ENCODE results near the gene WDR59.

The WDR59 gene

DNA sequence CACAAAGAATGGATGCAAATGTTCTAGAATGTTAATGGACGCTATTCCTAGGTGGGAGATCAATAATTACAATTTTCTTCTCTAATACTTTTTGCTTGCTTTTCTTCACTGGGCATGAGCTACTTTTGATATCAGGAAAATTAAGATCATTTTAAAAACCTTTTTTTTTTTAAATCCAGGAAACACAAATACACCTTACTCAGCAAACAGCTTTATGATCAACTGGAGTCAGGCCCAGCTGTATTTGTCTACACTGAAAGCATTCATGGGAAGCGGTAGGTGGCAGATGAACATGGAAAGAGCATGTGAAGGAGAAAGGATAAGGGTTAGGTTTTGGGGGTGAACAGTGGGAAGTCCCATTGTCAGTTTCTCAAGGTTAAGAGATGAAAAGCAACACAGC lies 97.8 kb downstream of the WDR59 start:
- H3K4me3 ChIP-seq (ENCODE audit: low read depth, low read length) = no peak overlapping the region
- DNase-seq (ENCODE audit: low read depth, low spot score) = no peak
- in situ Hi-C loops (cut with HindIII; ENCODE audit: low sequenced_read_pairs) = no loop called here
- TF ChIP-seq, protein P1, sequence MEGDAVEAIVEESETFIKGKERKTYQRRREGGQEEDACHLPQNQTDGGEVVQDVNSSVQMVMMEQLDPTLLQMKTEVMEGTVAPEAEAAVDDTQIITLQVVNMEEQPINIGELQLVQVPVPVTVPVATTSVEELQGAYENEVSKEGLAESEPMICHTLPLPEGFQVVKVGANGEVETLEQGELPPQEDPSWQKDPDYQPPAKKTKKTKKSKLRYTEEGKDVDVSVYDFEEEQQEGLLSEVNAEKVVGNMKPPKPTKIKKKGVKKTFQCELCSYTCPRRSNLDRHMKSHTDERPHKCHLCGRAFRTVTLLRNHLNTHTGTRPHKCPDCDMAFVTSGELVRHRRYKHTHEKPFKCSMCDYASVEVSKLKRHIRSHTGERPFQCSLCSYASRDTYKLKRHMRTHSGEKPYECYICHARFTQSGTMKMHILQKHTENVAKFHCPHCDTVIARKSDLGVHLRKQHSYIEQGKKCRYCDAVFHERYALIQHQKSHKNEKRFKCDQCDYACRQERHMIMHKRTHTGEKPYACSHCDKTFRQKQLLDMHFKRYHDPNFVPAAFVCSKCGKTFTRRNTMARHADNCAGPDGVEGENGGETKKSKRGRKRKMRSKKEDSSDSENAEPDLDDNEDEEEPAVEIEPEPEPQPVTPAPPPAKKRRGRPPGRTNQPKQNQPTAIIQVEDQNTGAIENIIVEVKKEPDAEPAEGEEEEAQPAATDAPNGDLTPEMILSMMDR (IDR thresholded peaks at IDR 0.05; ENCODE audit: low read depth, low read length) = no peak

DNA sequence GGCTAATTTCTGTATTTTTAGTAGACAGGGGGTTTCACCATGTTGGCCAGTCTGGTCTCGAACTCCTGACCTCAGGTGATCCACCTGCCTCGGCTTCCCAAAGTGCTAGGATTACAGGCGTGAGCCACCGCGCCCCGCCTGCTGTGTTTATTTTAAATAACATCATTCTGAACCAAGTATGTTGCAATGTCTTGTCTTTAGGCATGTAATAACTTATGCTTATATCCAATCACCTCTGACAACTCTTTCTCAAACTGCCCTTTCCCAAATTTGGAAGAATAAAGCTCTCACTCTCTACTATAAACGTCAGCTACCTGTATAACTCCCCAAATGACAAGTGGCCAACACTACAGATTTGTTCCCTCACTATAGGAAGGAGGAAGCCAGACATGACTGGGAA lies 107.2 kb downstream of the WDR59 start:
- no peak overlapping the region for H3K4me3 ChIP-seq (ENCODE audit: low read depth, low read length)
- TF ChIP-seq, protein P1 (IDR thresholded peaks at IDR 0.05; ENCODE audit: low read depth, low read length) = no peak
- in situ Hi-C loops (cut with HindIII; ENCODE audit: low sequenced_read_pairs) = no loop called here
- no peak for DNase-seq (ENCODE audit: low read depth, low spot score)

DNA sequence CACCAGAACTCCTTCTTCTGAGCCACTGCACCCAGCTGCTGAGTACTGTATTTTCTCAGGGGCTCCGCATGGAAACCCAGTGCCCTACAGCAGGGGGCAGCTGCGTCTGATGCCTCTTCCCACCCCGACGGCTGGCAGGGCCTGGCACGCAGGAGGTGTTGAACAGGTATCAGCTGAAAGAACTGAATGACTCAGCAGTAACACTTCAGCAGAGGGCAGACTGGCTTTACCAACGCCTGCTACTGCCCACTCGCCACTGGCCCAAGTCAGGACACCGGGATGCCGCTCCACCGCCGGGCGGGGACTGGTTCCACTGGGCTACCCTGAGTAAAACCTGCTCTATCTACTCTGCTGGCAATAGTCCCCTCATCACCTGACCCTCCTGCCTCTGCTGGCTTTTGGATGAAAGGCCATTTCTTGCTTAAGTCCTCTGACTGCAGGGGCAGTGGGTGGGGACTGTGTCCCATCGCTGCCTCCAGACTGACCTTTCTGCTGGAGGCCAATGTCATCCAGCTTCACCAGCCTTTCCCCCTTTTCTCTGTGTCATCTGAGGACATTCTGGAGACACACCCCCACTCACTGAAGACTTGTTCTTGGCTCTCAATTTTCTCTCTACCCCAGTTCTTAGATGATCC lies 109.9 kb downstream of the WDR59 start:
- in situ Hi-C loops (cut with HindIII; ENCODE audit: low sequenced_read_pairs) = no loop called here
- no peak overlapping the region for H3K4me3 ChIP-seq (ENCODE audit: low read depth, low read length)
- TF ChIP-seq, protein P1 (IDR thresholded peaks at IDR 0.05; ENCODE audit: low read depth, low read length) = peak; percentile 6
- no peak for DNase-seq (ENCODE audit: low read depth, low spot score)

DNA sequence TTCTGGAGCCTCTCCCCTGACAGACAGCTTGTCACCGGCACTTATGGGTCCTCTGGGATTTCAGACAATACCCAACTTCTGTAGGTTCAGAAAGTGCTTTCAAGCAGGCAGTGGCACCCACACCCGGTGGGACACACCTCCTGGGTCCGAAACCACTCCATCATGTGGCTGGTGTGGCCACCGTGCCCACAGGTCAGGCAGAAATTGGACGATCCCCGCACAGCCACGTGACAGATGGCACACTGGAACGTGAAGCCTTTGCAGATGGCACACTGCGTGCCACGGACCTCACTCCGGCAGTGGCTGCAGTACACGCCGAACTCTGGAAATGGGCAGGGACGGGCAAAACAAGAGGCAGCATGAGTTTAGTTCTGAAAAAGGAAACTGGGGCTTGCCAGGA lies 110.8 kb downstream of the WDR59 start:
- no peak overlapping the region for H3K4me3 ChIP-seq (ENCODE audit: low read depth, low read length)
- in situ Hi-C loops (cut with HindIII; ENCODE audit: low sequenced_read_pairs) = no loop called here
- DNase-seq (ENCODE audit: low read depth, low spot score) = no peak
- TF ChIP-seq, protein P1 (IDR thresholded peaks at IDR 0.05; ENCODE audit: low read depth, low read length) = no peak

DNA sequence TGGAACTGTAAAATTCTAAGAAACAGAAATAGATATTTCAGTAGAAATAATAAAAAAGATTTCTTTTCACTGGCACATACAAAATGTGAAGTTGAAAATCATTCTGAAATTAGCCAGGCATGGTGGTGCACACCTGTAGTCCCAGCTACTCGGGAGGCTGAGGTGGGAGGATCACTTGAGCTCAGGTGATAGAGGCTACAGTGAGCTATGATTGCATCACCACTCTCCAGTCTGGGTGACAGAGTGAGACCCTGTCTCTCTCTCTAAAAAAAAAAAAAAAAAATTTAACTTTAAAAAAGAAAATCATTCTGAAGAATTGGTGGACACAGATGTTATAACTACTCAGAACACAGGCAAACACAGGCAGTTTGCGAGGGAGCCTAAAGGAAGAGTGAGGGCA lies 112.6 kb downstream of the WDR59 start:
- H3K4me3 ChIP-seq (ENCODE audit: low read depth, low read length) = no peak overlapping the region
- in situ Hi-C loops (cut with HindIII; ENCODE audit: low sequenced_read_pairs) = no loop called here
- TF ChIP-seq, protein P1 (IDR thresholded peaks at IDR 0.05; ENCODE audit: low read depth, low read length) = no peak
- DNase-seq (ENCODE audit: low read depth, low spot score) = no peak

DNA sequence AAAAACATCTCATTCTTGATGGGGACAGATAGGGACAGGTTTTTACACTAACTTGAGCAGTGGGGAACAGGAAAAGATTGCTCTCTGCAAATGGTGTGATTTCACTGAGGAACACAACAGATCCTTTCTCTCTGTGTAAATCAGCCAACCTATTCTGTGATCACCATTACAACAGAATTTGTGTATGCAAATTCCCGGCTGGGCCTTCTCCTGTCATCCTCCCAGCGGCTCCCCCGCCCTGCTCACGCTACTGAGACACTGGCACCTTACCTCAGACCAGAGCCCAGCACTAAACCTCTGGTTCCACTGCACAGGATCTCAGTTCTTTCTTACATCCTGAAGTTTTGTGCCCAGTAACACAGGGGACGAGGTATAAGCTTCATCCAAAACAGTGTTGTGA lies 113.3 kb downstream of the WDR59 start:
- TF ChIP-seq, protein P1 (IDR thresholded peaks at IDR 0.05; ENCODE audit: low read depth, low read length) = no peak
- in situ Hi-C loops (cut with HindIII; ENCODE audit: low sequenced_read_pairs) = no loop called here
- no peak for DNase-seq (ENCODE audit: low read depth, low spot score)
- no peak overlapping the region for H3K4me3 ChIP-seq (ENCODE audit: low read depth, low read length)
